HepG2 (cell line): ENCODE measurements around the gene KIAA1217. TPM values are rescaled to one million over a fixed set of nuclear protein-coding genes. Genes with fewer than 3 reads are reported as not detected.

Experiments
- ATF7 ChIP-seq, 2 experiments: fragments of 450-650 bp in 1 of 2; sonication (generic) in 1 of 2; formaldehyde crosslinking in 1 of 2; IDR thresholded peaks; 2 replicates each; pipeline versions ENCODE4 v1.4.0 to v1.6.1; 2016 to 2020; ENCODE audit warnings: antibody characterized with exemption in 1 of 2, mild to moderate bottlenecking in 1 of 2, missing genetic modification reagents in 1 of 2
- BORCS8-MEF2B ChIP-seq: sonication (generic); formaldehyde crosslinking; IDR thresholded peaks from 2 replicates; pipeline ENCODE4 v1.8.0; 2022; ENCODE audit warnings: mild to moderate bottlenecking, missing genetic modification reagents
- DZIP1 ChIP-seq: sonication (generic); formaldehyde crosslinking; IDR thresholded peaks from 2 replicates; pipeline ENCODE4 v1.5.0; 2020; ENCODE audit warnings: mild to moderate bottlenecking, missing genetic modification reagents
- FLYWCH1 ChIP-seq: sonication (generic); formaldehyde crosslinking; IDR thresholded peaks from 2 replicates; pipeline ENCODE4 v1.8.1; 2023; ENCODE audit warnings: mild to moderate bottlenecking, missing genetic modification reagents
- FOXP1 ChIP-seq, 2 experiments: fragments of 450-650 bp in 1 of 2; IDR thresholded peaks; 2 replicates each; pipeline ENCODE4 v1.6.1; 2017 to 2018; ENCODE audit warnings: antibody characterized with exemption in 1 of 2
- GMEB1 ChIP-seq: sonication (generic); formaldehyde crosslinking; IDR thresholded peaks from 2 replicates; pipeline ENCODE4 v1.5.1; 2020; ENCODE audit warnings: missing genetic modification reagents, mild to moderate bottlenecking, borderline replicate concordance
- GTF2F1 ChIP-seq: fragments of 150-350 bp; IDR thresholded peaks from 2 replicates; pipeline ENCODE4 v1.6.1; 2014; ENCODE audit warnings: low read length
- HNRNPK ChIP-seq: fragments of 200-400 bp; formaldehyde crosslinking; IDR thresholded peaks from 2 replicates; pipeline ENCODE4 v1.6.1; 2018; ENCODE audit warnings: low read length, low read depth, moderate library complexity, mild to moderate bottlenecking; ENCODE audit not compliant: poor library complexity, severe bottlenecking
- JUND ChIP-seq: sonication (generic); formaldehyde crosslinking; IDR thresholded peaks from 2 replicates; pipeline ENCODE4 v1.8.0; 2022; ENCODE audit warnings: mild to moderate bottlenecking, missing genetic modification reagents
- LCORL ChIP-seq, 2 experiments: fragments of 450-650 bp in 1 of 2; sonication (generic) in 1 of 2; formaldehyde crosslinking in 1 of 2; IDR thresholded peaks; 2 replicates each; pipeline versions ENCODE4 v1.5.0 to v1.6.1; 2017 to 2020; ENCODE audit warnings: antibody characterized with exemption in 1 of 2, missing genetic modification reagents in 1 of 2
- PAX8 ChIP-seq: sonication (generic); formaldehyde crosslinking; IDR thresholded peaks from 2 replicates; pipeline ENCODE4 v1.8.0; 2022; ENCODE audit warnings: mild to moderate bottlenecking, missing genetic modification reagents, borderline replicate concordance
- REPIN1 ChIP-seq: sonication (generic); formaldehyde crosslinking; IDR thresholded peaks from 2 replicates; pipeline ENCODE4 v1.8.0; 2022; ENCODE audit warnings: missing genetic modification reagents, low read depth, mild to moderate bottlenecking, borderline replicate concordance
- SPEN ChIP-seq: sonication (generic); formaldehyde crosslinking; IDR thresholded peaks from 2 replicates; pipeline ENCODE4 v1.5.1; 2020; ENCODE audit warnings: low read depth, mild to moderate bottlenecking, missing genetic modification reagents
- TBL1XR1 ChIP-seq: fragments of 150-350 bp; IDR thresholded peaks from 2 replicates; pipeline ENCODE4 v1.6.1; 2014; ENCODE audit warnings: borderline replicate concordance, low read length; ENCODE audit not compliant: partially characterized antibody
- ZBTB37 ChIP-seq: sonication (generic); formaldehyde crosslinking; IDR thresholded peaks from 2 replicates; pipeline ENCODE4 v1.4.0; 2020; ENCODE audit warnings: mild to moderate bottlenecking, missing genetic modification reagents
- ZNF180 ChIP-seq: sonication (generic); formaldehyde crosslinking; IDR thresholded peaks from 2 replicates; pipeline ENCODE4 v1.4.0; 2020; ENCODE audit warnings: low read depth, missing genetic modification reagents, borderline replicate concordance
- ZNF335 ChIP-seq: sonication (generic); formaldehyde crosslinking; IDR thresholded peaks from 2 replicates; pipeline ENCODE4 v1.4.0; 2020; ENCODE audit warnings: missing genetic modification reagents
- ZNF350 ChIP-seq: sonication (generic); formaldehyde crosslinking; IDR thresholded peaks from 2 replicates; pipeline ENCODE4 v1.4.0; 2020; ENCODE audit warnings: mild to moderate bottlenecking, low read depth, missing genetic modification reagents, borderline replicate concordance
- ZNF382 ChIP-seq: sonication (generic); formaldehyde crosslinking; IDR thresholded peaks from 2 replicates; pipeline ENCODE4 v1.5.0; 2020; ENCODE audit warnings: missing genetic modification reagents, mild to moderate bottlenecking, borderline replicate concordance
- ZNF414 ChIP-seq: sonication (generic); formaldehyde crosslinking; IDR thresholded peaks from 2 replicates; pipeline ENCODE4 v1.5.0; 2020; ENCODE audit warnings: missing genetic modification reagents
- ZNF761 ChIP-seq: sonication (generic); formaldehyde crosslinking; conservative IDR thresholded peaks from 2 replicates; pipeline ENCODE4 v1.4.0; 2020; ENCODE audit warnings: mild to moderate bottlenecking, missing genetic modification reagents
- ZNF879 ChIP-seq: sonication (generic); formaldehyde crosslinking; IDR thresholded peaks from 2 replicates; pipeline ENCODE4 v1.8.1; 2023; ENCODE audit warnings: missing genetic modification reagents
- ZNF883 ChIP-seq: sonication (generic); formaldehyde crosslinking; IDR thresholded peaks from 2 replicates; pipeline ENCODE4 v1.5.1; 2020; ENCODE audit warnings: mild to moderate bottlenecking, missing genetic modification reagents; ENCODE audit errors: not compliant biosample characterization
- ZSCAN29 ChIP-seq: sonication (generic); formaldehyde crosslinking; conservative IDR thresholded peaks from 2 replicates; pipeline ENCODE4 v1.4.0; 2020; ENCODE audit warnings: mild to moderate bottlenecking, missing genetic modification reagents
- polyA plus RNA-seq, 8 experiments: library from polyadenylated mRNA; depleted of rRNA in 3 of 8; stranded (reverse) in 7 of 8; unstranded in 1 of 8; fragments of >200 nt; fragmentation: Illumina TruSeq in 4 of 8; extraction: Trizol in 4 of 8; gene quantifications; 2 replicates each; pipeline versions ENCODE4 v1.2.1 to v1.2.3, GENCODE V29; 2011 to 2016; ENCODE audit warnings: low read depth in 4 of 8, missing spikeins in 1 of 8, mixed read lengths in 1 of 8; ENCODE audit not compliant: insufficient read depth in 1 of 8
- total RNA-seq, 5 experiments: library from RNA; depleted of rRNA; stranded (reverse); fragments of >200 nt; fragmentation: Illumina TruSeq; extraction: Trizol; gene quantifications; 2 replicates each; pipeline ENCODE4 v1.2.3, GENCODE V29; 2016; ENCODE audit warnings: low read depth in 1 of 5

KIAA1217 gene
- total and polyA plus RNA-seq, 2 of the 13 experiments (the other 11 are each of a cell fraction or from before 2014, with no cell fraction given), result 4.6 to 10.9 TPM

GRCh38 chr10:24237801-24238395, 29.0 kb downstream of the KIAA1217 start (continued):
- TF ChIP-seq ZNF180 (CRISPR knock-in tag), result no peak
- TF ChIP-seq REPIN1 (CRISPR knock-in tag), result no peak
- no peak for TF ChIP-seq TBL1XR1
- no peak for TF ChIP-seq LCORL (IDR thresholded peaks at IDR 0.05)
- TF ChIP-seq LCORL (CRISPR knock-in tag; IDR thresholded peaks at IDR 0.05), result no peak
- no peak for TF ChIP-seq ZNF761 (CRISPR knock-in tag)
- TF ChIP-seq ZSCAN29 (CRISPR knock-in tag), result no peak
- TF ChIP-seq FOXP1 (IDR thresholded peaks at IDR 0.05), result no peak
- TF ChIP-seq FOXP1 (CRISPR knock-in tag; IDR thresholded peaks at IDR 0.05), result peak; percentile 54; the same call in 1 of the 2 replicates
- no peak for TF ChIP-seq DZIP1 (CRISPR knock-in tag)
- no peak for TF ChIP-seq ZNF382 (CRISPR knock-in tag)
- no peak for TF ChIP-seq JUND (CRISPR knock-in tag)
- TF ChIP-seq GMEB1 (CRISPR knock-in tag), result no peak
- no peak for TF ChIP-seq BORCS8-MEF2B
- TF ChIP-seq ZNF350 (CRISPR knock-in tag), result no peak
- no peak for TF ChIP-seq PAX8 (CRISPR knock-in tag)
- TF ChIP-seq FLYWCH1 (CRISPR knock-in tag), result no peak
- no peak for TF ChIP-seq GTF2F1
- TF ChIP-seq HNRNPK, result no peak
- TF ChIP-seq ZNF879, result no peak
- no peak for TF ChIP-seq ZNF335 (CRISPR knock-in tag)
- no peak for TF ChIP-seq ATF7 (IDR thresholded peaks at IDR 0.05)
- TF ChIP-seq ATF7 (CRISPR knock-in tag; IDR thresholded peaks at IDR 0.05), result no peak
- TF ChIP-seq ZNF883 (CRISPR knock-in tag), result no peak
- no peak for TF ChIP-seq ZNF414 (CRISPR knock-in tag)
- TF ChIP-seq SPEN (CRISPR knock-in tag), result no peak
- TF ChIP-seq ZBTB37 (CRISPR knock-in tag), result no peak
